Spleen (tissue), 11 donors: ENCODE results near the gene CLEC16A. TPM values are rescaled to one million over a fixed set of nuclear protein-coding genes. Genes with fewer than 3 reads are reported as not detected.

Experiments
- DNase-seq: peaks from one replicate; pipeline ENCODE4 v3.0.0-alpha.2; 2020
- H3K27ac ChIP-seq, 8 donors: fragments of 200-600 bp; sonication (generic) in 7 of 8; 1 replicate in 4 of 8; 2 replicates in 4 of 8; pipeline versions ENCODE4 v1.5.0 to v1.8.0; 2016 to 2021; ENCODE audit warnings: inconsistent platforms in 4 of 8, mild to moderate bottlenecking in 4 of 8, moderate library complexity in 1 of 8
- H3K27me3 ChIP-seq, 7 donors: fragments of 200-600 bp; sonication (generic) in 6 of 7; replicated peaks in 1 of 7; 1 replicate in 4 of 7; 2 replicates in 3 of 7; pipeline versions ENCODE4 v1.5.0 to v1.8.0; 2016 to 2021; ENCODE audit warnings: inconsistent platforms in 3 of 7, mild to moderate bottlenecking in 1 of 7
- H3K36me3 ChIP-seq, 6 donors: fragments of 200-600 bp; sonication (generic) in 5 of 6; 1 replicate in 4 of 6; 2 replicates in 2 of 6; pipeline versions ENCODE4 v1.5.0 to v1.8.0; 2016 to 2021; ENCODE audit warnings: inconsistent platforms in 2 of 6
- H3K4me1 ChIP-seq, 6 donors: fragments of 200-600 bp; sonication (generic) in 5 of 6; 1 replicate in 3 of 6; 2 replicates in 3 of 6; pipeline versions ENCODE4 v1.5.0 to v1.8.0; 2016 to 2021; ENCODE audit warnings: inconsistent platforms in 3 of 6
- H3K4me3 ChIP-seq, 8 donors: fragments of 200-600 bp; sonication (generic) in 7 of 8; 1 replicate in 4 of 8; 2 replicates in 4 of 8; pipeline versions ENCODE4 v1.5.0 to v1.8.0; 2016 to 2021; ENCODE audit warnings: inconsistent platforms in 4 of 8, mild to moderate bottlenecking in 4 of 8, moderate library complexity in 2 of 8
- H3K9me3 ChIP-seq, 8 donors: fragments of 200-600 bp; sonication (generic) in 7 of 8; 1 replicate in 4 of 8; 2 replicates in 4 of 8; pipeline versions ENCODE4 v1.5.0 to v1.8.0; 2016 to 2021; ENCODE audit warnings: inconsistent platforms in 4 of 8
- CTCF ChIP-seq, 11 experiments: fragments of 200-600 bp in 7 of 11; fragments of 450-650 bp in 4 of 11; sonication (generic) in 4 of 11; IDR thresholded peaks in 8 of 11; conservative IDR thresholded peaks in 3 of 11; 1 replicate in 7 of 11; 2 replicates in 4 of 11; pipeline versions ENCODE4 v1.4.0 to v1.8.0; 2016 to 2021; ENCODE audit warnings: antibody characterized with exemption in 11 of 11, inconsistent platforms in 4 of 11, mild to moderate bottlenecking in 1 of 11
- POLR2A ChIP-seq, 3 donors: fragments of 450-650 bp; IDR thresholded peaks; one replicate each; pipeline ENCODE4 v1.5.1; 2017; ENCODE audit warnings: antibody characterized with exemption in 3 of 3, mild to moderate bottlenecking in 1 of 3
- POLR2AphosphoS5 ChIP-seq, 3 donors: sonication (generic); formaldehyde crosslinking; IDR thresholded peaks; one replicate each; pipeline ENCODE4 v1.5.1; 2017; ENCODE audit warnings: antibody characterized with exemption in 3 of 3
- WGBS, 5 donors: extraction: QIAGEN DNeasy Blood & Tissue Kit in 3 of 5; methylation state at CpG; one replicate each; pipeline versions ENCODE4 v1.1.5 to v1.1.7; 2013 to 2018; 5-methylcytosine and 5-hydroxymethylcytosine counted together
- intact Hi-C: fragments of 100-400 bp; cut with DNase I; formaldehyde crosslinking; loops from one replicate; pipeline ENCODE4 v1.15.0; 2023; ENCODE audit warnings: low total_unique reads
- polyA plus RNA-seq, 3 donors: library from polyadenylated mRNA; stranded (reverse); fragments of 200-250 nt; gene quantifications; one replicate each; pipeline ENCODE4 v1.2.1, GENCODE V29; 2013
- total RNA-seq, 7 donors: library from RNA; depleted of rRNA in 3 of 7; stranded (reverse); fragments of >200 nt in 3 of 7; fragmentation: NEBNext Ultra II Directional in 4 of 7; extraction: Animal tissue kit (Norgen Biotek cat#: 25700) in 4 of 7; gene quantifications; one replicate each; pipeline versions ENCODE4 v1.1.0 to v1.2.1, GENCODE V29; 2016 to 2021
- donor health status: healthy with polysubstance abuse.
- donor health status: DM: no; HTN: no; CAD: no; lungs with moderate emphysema.
- donor health status: DM: no; HTN: no; CAD: no.
- donor health status: Bipolar disorder and iron deficiency.
- donor health status: healthy.
- donor health status: DM: no; HTN: no; CAD: no.
- donor health status: DM: yes; HTN: yes; CAD: no.

The CLEC16A gene
- total and polyA plus RNA-seq, 10 donors: 7.3 to 54.6 (median 35.1) TPM

GRCh38 chr16:10964039-10964890 is 19.9 kb downstream of the CLEC16A start:
- TF ChIP-seq POLR2AphosphoS5 (IDR thresholded peaks at IDR 0.05) (peak; percentile 20 to 72 (median 57)), CTCF (IDR thresholded peaks at IDR 0.05 in 8 of 11, conservative IDR thresholded peaks at IDR 0.05 in 3 of 11) (peak; percentile 73 to 98 (median 94)), POLR2A (IDR thresholded peaks at IDR 0.05) (no peak)
- Histone ChIP-seq H3K4me1 (peaks cover 4 to 45% (median 27%) of the 10 kb centered on the region in 6 donors), H3K9me3 (no peaks in the 10 kb centered on the region), H3K27me3 (no peaks in the 10 kb centered on the region), H3K4me3 (peak overlapping the region in 1 of 8 donors; percentile 27), H3K27ac (peak overlapping the region in 3 of 8 donors; percentile 13 to 29 (median 18)), H3K36me3 (peaks cover 0 to 86% (median 23%) of the 10 kb centered on the region in 6 donors)
- DNase-seq: peak; percentile 94
- intact Hi-C loops: loop anchor here (5.0 to 10.0 kb wide), 3 partner anchors 293 to 751 kb away; partner anchors contain the start of gene SOCS1
- WGBS, 5 donors: 34 to 42% (median 36%) methylated on average over 18 to 20 of the region's 20 CpGs

- no peak overlapping the region for H3K4me3 ChIP-seq
- WGBS, 5 donors: 75 to 85% (median 77%) methylated on average over 8 of the region's 8 CpGs
- no peak overlapping the region for H3K27ac ChIP-seq
- TF ChIP-seq CTCF (IDR thresholded peaks at IDR 0.05 in 8 of 11, conservative IDR thresholded peaks at IDR 0.05 in 3 of 11) (no peak), POLR2AphosphoS5 (IDR thresholded peaks at IDR 0.05) (no peak), POLR2A (IDR thresholded peaks at IDR 0.05) (no peak)
- peaks cover 4 to 52% (median 27%) of the 10 kb centered on the region in 6 donors for H3K4me1 ChIP-seq
- H3K27me3 ChIP-seq: no peaks in the 10 kb centered on the region
- no peak for DNase-seq
- peaks cover 0 to 86% (median 26%) of the 10 kb centered on the region in 6 donors for H3K36me3 ChIP-seq
- H3K9me3 ChIP-seq: no peaks in the 10 kb centered on the region
- intact Hi-C loops: loop anchor here (5.0 to 10.0 kb wide), 4 partner anchors 292 to 750 kb away; partner anchors contain the start of gene SOCS1
Observed at GRCh38 chr16:10964891-10965326, 20.5 kb downstream of the CLEC16A start.

- WGBS, 5 donors: 55 to 73% (median 70%) methylated on average over 6 of the region's 6 CpGs
- H3K4me1 ChIP-seq: peaks cover 4 to 54% (median 27%) of the 10 kb centered on the region in 6 donors
- DNase-seq: no peak
- H3K36me3 ChIP-seq: peaks cover 0 to 86% (median 29%) of the 10 kb centered on the region in 6 donors
- H3K27me3 ChIP-seq: no peaks in the 10 kb centered on the region
- TF ChIP-seq POLR2AphosphoS5 (IDR thresholded peaks at IDR 0.05) (no peak), CTCF (IDR thresholded peaks at IDR 0.05 in 8 of 11, conservative IDR thresholded peaks at IDR 0.05 in 3 of 11) (no peak), POLR2A (IDR thresholded peaks at IDR 0.05) (no peak)
- intact Hi-C loops: loop anchor here (5.0 to 10.0 kb wide), 3 partner anchors 392 to 749 kb away; no protein-coding TSS in a partner anchor
- H3K27ac ChIP-seq: no peak overlapping the region
- H3K9me3 ChIP-seq: no peaks in the 10 kb centered on the region
- H3K4me3 ChIP-seq: no peak overlapping the region
Observed at GRCh38 chr16:10965440-10966061, 21.2 kb downstream of the CLEC16A start.
